Measurements from ENCODE around the gene DMRTA2.

DNA sequence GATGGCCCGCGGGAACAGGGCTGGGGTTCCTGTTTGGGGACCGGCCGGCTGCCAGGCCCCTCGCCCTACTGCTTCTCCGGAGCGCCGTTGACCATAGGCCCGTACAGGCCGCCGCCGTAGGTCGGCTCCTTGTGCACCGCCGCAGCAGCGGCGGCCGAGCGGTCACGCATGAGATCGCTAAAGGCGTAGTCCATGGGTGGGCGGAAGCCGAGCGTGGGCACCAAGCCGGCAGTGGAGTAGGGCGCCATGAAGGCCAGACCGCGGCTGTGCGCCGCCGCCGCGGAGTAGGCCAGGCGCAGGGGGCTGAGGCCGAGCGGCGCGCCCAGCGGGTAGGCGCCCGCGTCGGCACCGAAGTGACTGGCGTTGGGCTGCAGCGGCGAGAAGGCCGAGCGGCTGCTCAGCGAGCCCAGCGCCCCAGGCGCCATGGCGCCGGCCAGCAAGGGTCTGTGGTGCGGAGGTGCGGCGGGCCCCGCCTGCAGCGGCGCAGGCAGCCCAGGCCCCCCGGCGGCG lies 4.6 kb downstream of the DMRTA2 start:
- 0 out of 2 replicates have a peak, but pooled peaks have one; percentile 6 for TF ChIP-seq GATA2 (IDR thresholded peaks at IDR 0.05; ENCODE audit: low read depth, low read length)
- TF ChIP-seq GATA3 (IDR thresholded peaks at IDR 0.05; ENCODE audit: low read depth, low read length), result no peak

All from SH-SY5Y (cell line).